HepG2 (cell line): ENCODE results near the gene CDRT15.

ENCODE experiments used
- SIN3A ChIP-seq: IDR thresholded peaks from 2 replicates; pipeline ENCODE4 v1.6.1; 2011; ENCODE audit warnings: low read depth, mild to moderate bottlenecking, control low read depth, low read length, borderline replicate concordance
- SUZ12 ChIP-seq: fragments of 150-350 bp; IDR thresholded peaks from 2 replicates; pipeline ENCODE4 v1.6.1; 2014; ENCODE audit warnings: low read depth, low read length
- TF ChIP-seq, protein P1 (sequence below): sonication (generic); formaldehyde crosslinking; IDR thresholded peaks from 2 replicates; pipeline ENCODE4 v1.9.0; 2022; ENCODE audit warnings: missing genetic modification reagents, mild to moderate bottlenecking, borderline replicate concordance
- TF ChIP-seq, protein P2 (sequence below): sonication (generic); formaldehyde crosslinking; IDR thresholded peaks from 2 replicates; pipeline ENCODE4 v1.5.0; 2020; ENCODE audit warnings: mild to moderate bottlenecking, missing genetic modification reagents, moderate library complexity
- TF ChIP-seq, protein P3 (sequence below): sonication (generic); formaldehyde crosslinking; IDR thresholded peaks from 2 replicates; pipeline ENCODE4 v1.5.0; 2020; ENCODE audit warnings: missing genetic modification reagents, mild to moderate bottlenecking, borderline replicate concordance

GRCh38 chr17:14200354-14200753, 36.3 kb downstream of the CDRT15 start:
- TF ChIP-seq, protein P1, sequence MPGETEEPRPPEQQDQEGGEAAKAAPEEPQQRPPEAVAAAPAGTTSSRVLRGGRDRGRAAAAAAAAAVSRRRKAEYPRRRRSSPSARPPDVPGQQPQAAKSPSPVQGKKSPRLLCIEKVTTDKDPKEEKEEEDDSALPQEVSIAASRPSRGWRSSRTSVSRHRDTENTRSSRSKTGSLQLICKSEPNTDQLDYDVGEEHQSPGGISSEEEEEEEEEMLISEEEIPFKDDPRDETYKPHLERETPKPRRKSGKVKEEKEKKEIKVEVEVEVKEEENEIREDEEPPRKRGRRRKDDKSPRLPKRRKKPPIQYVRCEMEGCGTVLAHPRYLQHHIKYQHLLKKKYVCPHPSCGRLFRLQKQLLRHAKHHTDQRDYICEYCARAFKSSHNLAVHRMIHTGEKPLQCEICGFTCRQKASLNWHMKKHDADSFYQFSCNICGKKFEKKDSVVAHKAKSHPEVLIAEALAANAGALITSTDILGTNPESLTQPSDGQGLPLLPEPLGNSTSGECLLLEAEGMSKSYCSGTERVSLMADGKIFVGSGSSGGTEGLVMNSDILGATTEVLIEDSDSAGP (CRISPR knock-in tag): no peak
- TF ChIP-seq, protein P2, sequence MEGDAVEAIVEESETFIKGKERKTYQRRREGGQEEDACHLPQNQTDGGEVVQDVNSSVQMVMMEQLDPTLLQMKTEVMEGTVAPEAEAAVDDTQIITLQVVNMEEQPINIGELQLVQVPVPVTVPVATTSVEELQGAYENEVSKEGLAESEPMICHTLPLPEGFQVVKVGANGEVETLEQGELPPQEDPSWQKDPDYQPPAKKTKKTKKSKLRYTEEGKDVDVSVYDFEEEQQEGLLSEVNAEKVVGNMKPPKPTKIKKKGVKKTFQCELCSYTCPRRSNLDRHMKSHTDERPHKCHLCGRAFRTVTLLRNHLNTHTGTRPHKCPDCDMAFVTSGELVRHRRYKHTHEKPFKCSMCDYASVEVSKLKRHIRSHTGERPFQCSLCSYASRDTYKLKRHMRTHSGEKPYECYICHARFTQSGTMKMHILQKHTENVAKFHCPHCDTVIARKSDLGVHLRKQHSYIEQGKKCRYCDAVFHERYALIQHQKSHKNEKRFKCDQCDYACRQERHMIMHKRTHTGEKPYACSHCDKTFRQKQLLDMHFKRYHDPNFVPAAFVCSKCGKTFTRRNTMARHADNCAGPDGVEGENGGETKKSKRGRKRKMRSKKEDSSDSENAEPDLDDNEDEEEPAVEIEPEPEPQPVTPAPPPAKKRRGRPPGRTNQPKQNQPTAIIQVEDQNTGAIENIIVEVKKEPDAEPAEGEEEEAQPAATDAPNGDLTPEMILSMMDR (CRISPR knock-in tag): no peak
- TF ChIP-seq SIN3A: no peak
- TF ChIP-seq, protein P3, sequence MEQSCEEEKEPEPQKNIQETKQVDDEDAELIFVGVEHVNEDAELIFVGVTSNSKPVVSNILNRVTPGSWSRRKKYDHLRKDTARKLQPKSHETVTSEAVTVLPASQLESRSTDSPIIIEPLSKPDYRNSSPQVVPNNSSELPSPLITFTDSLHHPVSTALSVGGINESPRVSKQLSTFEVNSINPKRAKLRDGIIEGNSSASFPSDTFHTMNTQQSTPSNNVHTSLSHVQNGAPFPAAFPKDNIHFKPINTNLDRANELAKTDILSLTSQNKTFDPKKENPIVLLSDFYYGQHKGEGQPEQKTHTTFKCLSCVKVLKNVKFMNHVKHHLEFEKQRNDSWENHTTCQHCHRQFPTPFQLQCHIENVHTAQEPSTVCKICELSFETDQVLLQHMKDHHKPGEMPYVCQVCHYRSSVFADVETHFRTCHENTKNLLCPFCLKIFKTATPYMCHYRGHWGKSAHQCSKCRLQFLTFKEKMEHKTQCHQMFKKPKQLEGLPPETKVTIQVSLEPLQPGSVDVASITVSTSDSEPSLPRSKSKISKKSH (CRISPR knock-in tag): no peak
- TF ChIP-seq SUZ12: no peak
